K562 (cell line): ENCODE measurements around the gene KMO. TPM values are rescaled to one million over a fixed set of nuclear protein-coding genes. Genes with fewer than 3 reads are reported as not detected.

Source experiments
- ASH1L ChIP-seq: fragments of 450-650 bp; IDR thresholded peaks from 2 replicates; pipeline ENCODE4 v1.6.1; 2018; ENCODE audit warnings: borderline replicate concordance, mild to moderate bottlenecking, low read depth; ENCODE audit not compliant: partially characterized antibody
- ATF1 ChIP-seq, 2 experiments: fragments of 450-650 bp in 1 of 2; IDR thresholded peaks; 2 replicates each; pipeline ENCODE4 v1.6.1; 2016; ENCODE audit warnings: missing compliant biosample characterization in 1 of 2, missing genetic modification characterization in 1 of 2
- DEAF1 ChIP-seq: fragments of 450-650 bp; formaldehyde crosslinking; IDR thresholded peaks from 2 replicates; pipeline ENCODE4 v1.4.0; 2020; ENCODE audit warnings: mild to moderate bottlenecking, moderate library complexity
- E2F1 ChIP-seq: sonication (generic); formaldehyde crosslinking; IDR thresholded peaks from 2 replicates; pipeline ENCODE4 v1.8.1; 2023; ENCODE audit warnings: mild to moderate bottlenecking, missing genetic modification reagents, moderate library complexity
- ELF4 ChIP-seq: fragments of 450-650 bp; formaldehyde crosslinking; IDR thresholded peaks from 2 replicates; pipeline ENCODE4 v1.4.0; 2022; ENCODE audit warnings: missing genetic modification characterization
- GABPB1 ChIP-seq: sonication (generic); formaldehyde crosslinking; IDR thresholded peaks from 2 replicates; pipeline ENCODE4 v1.8.0; 2022; ENCODE audit warnings: mild to moderate bottlenecking, missing genetic modification reagents
- KDM1A ChIP-seq, 2 experiments: fragments of 450-650 bp; IDR thresholded peaks; 2 replicates each; pipeline ENCODE4 v1.6.1; 2016; ENCODE audit warnings: mild to moderate bottlenecking in 2 of 2
- MCM2 ChIP-seq: fragments of 450-650 bp; IDR thresholded peaks from 2 replicates; pipeline ENCODE4 v1.6.1; 2017; ENCODE audit warnings: low read depth, mild to moderate bottlenecking
- MYBL2 ChIP-seq, 2 experiments: fragments of 450-650 bp in 1 of 2; sonication (generic) in 1 of 2; formaldehyde crosslinking in 1 of 2; IDR thresholded peaks; 2 replicates each; pipeline versions ENCODE4 v1.6.1 to v1.8.1; 2017 to 2022; ENCODE audit warnings: borderline replicate concordance in 1 of 2, inconsistent platforms in 1 of 2, low read depth in 1 of 2, mild to moderate bottlenecking in 1 of 2, missing genetic modification reagents in 1 of 2, moderate library complexity in 1 of 2
- NFIX ChIP-seq: fragments of 250-450 bp; sonication (Bioruptor Pico); IDR thresholded peaks from 2 replicates; pipeline ENCODE4 v1.4.0; 2020; ENCODE audit warnings: low read depth, mild to moderate bottlenecking, moderate library complexity
- NRF1 ChIP-seq, 2 experiments: fragments of 450-650 bp; IDR thresholded peaks in 1 of 2; conservative IDR thresholded peaks in 1 of 2; 2 replicates each; pipeline ENCODE4 v1.6.1; 2014; ENCODE audit warnings: mild to moderate bottlenecking in 2 of 2
- PHB ChIP-seq: fragments of 250-450 bp; sonication (Bioruptor Pico); IDR thresholded peaks from 2 replicates; pipeline ENCODE4 v1.5.0; 2021
- THRAP3 ChIP-seq: fragments of 450-650 bp; IDR thresholded peaks from 2 replicates; pipeline ENCODE4 v1.6.1; 2016; ENCODE audit warnings: mild to moderate bottlenecking, inconsistent platforms, borderline replicate concordance
- U2AF2 ChIP-seq: fragments of 200-400 bp; formaldehyde crosslinking; optimal IDR thresholded peaks from 2 replicates; pipeline ENCODE3; 2017; ENCODE audit warnings: low read depth, mild to moderate bottlenecking, low read length
- ZBTB43 ChIP-seq: sonication (generic); formaldehyde crosslinking; IDR thresholded peaks from 2 replicates; pipeline ENCODE4 v1.8.0; 2023; ENCODE audit warnings: mild to moderate bottlenecking, missing genetic modification reagents
- ZNF589 ChIP-seq: fragments of 200-800 bp; sonication (Bioruptor generic); IDR thresholded peaks from 2 replicates; pipeline ENCODE4 v1.6.1; 2016; ENCODE audit warnings: low read depth, missing genetic modification characterization, missing compliant biosample characterization
- ZNF696 ChIP-seq: fragments of 250-450 bp; sonication (Bioruptor Pico); conservative IDR thresholded peaks from 2 replicates; pipeline ENCODE4 v1.4.0; 2020; ENCODE audit warnings: mild to moderate bottlenecking, moderate library complexity
- ZNF79 ChIP-seq: fragments of 250-450 bp; sonication (Bioruptor Pico); IDR thresholded peaks from 2 replicates; pipeline ENCODE4 v1.4.0; 2020; ENCODE audit warnings: low read depth, mild to moderate bottlenecking, moderate library complexity
- polyA plus RNA-seq, 8 experiments: library from polyadenylated mRNA; depleted of rRNA in 4 of 8; stranded (reverse) in 5 of 8; unstranded in 3 of 8; fragments of >200 nt; fragmentation: Nextera tagmentation in 2 of 8; fragmentation: Illumina TruSeq in 1 of 8; extraction: Ambion mirVana in 2 of 8; extraction: Trizol in 1 of 8; gene quantifications; 2 replicates each; pipeline versions ENCODE4 v1.2.1 to v1.2.3, GENCODE V29; 2011 to 2014; ENCODE audit warnings: inconsistent platforms in 1 of 8, missing spikeins in 1 of 8
- total RNA-seq, 7 experiments: library from RNA; depleted of rRNA in 6 of 7; stranded (reverse); fragments of >200 nt in 6 of 7; fragmentation: Illumina TruSeq in 2 of 7; extraction: Trizol in 2 of 7; gene quantifications; 2 replicates each; pipeline versions ENCODE4 v1.2.1 to v1.2.3, GENCODE V29; 2011 to 2021; ENCODE audit warnings: low replicate concordance in 1 of 7
- TF ChIP-seq, protein P1 (sequence below): conservative IDR thresholded peaks from 2 replicates; pipeline ENCODE4 v1.6.1; 2011; ENCODE audit warnings: low read depth, mild to moderate bottlenecking, low read length; ENCODE audit not compliant: control insufficient read depth
- TF ChIP-seq, protein P2 (sequence below): fragments of 250-450 bp; sonication (Bioruptor Pico); IDR thresholded peaks from 2 replicates; pipeline ENCODE4 v1.8.0; 2021; ENCODE audit warnings: borderline replicate concordance, mild to moderate bottlenecking, moderate library complexity; ENCODE audit not compliant: poor library complexity, severe bottlenecking

KMO gene
- total and polyA plus RNA-seq, 9 of the 15 experiments (the other 6 are each of a cell fraction or from before 2014, with no cell fraction given), result 0.01 to 0.11 (median 0.01) TPM; not detected in 6

DNA sequence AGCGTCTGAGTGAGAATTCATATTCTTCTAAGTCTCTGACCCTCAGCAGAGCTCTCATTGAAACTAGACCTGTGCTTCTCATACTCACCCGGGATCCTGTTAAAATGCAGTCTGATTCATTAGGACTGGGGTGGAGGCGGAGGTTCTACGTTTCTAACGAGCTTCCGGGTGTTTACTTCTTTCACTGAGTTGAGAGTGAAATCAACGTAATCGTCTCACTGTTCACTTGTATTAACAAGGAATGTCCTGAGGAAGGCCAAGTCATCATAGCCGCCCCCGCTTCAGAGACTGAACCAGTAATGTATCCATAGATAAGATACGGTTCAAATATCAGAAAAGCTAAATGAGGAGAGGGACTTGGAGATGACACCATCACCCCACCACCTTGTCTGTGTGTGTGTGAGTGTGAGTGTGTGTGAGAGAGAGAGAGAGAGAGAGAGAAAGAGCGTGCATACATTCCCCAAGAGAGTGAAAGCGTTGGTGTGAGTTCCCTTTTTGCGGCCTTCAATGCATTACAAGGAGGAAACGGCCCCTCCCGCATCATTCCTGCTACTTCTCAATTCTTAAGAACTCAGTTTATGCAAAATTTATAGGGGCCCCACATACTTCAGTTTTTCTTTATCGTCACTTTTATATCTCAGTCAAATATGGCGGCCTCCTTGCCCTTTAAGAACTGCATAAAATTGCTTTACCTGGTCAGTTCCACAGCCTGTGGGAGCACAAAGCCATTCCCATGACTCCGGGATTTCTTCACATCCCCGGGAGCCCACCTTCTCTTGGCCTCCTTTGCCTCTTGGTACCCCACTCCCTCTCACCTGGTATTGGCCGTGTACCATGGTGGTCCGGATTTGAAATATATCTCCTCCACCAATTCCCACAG, 19.8 kb downstream of the KMO start (continued):
- TF ChIP-seq ZBTB43 (CRISPR knock-in tag), result peak; percentile 96
- TF ChIP-seq PHB (CRISPR knock-in tag), result no peak
- no peak for TF ChIP-seq ZNF696 (CRISPR knock-in tag)
- TF ChIP-seq, protein P1, sequence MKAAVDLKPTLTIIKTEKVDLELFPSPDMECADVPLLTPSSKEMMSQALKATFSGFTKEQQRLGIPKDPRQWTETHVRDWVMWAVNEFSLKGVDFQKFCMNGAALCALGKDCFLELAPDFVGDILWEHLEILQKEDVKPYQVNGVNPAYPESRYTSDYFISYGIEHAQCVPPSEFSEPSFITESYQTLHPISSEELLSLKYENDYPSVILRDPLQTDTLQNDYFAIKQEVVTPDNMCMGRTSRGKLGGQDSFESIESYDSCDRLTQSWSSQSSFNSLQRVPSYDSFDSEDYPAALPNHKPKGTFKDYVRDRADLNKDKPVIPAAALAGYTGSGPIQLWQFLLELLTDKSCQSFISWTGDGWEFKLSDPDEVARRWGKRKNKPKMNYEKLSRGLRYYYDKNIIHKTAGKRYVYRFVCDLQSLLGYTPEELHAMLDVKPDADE, result no peak
- peak; percentile 21 to 46; a peak in 1 of 4 replicates for TF ChIP-seq KDM1A (IDR thresholded peaks at IDR 0.05)
- TF ChIP-seq ATF1 (CRISPR knock-in tag; IDR thresholded peaks at IDR 0.05), result no peak
- peak; percentile 84 for TF ChIP-seq ATF1 (tag; IDR thresholded peaks at IDR 0.05)
- no peak for TF ChIP-seq THRAP3
- TF ChIP-seq ZNF589 (CRISPR knock-in tag), result 0 out of 2 replicates have a peak, but pooled peaks have one; percentile 42
- 0 out of 2 replicates have a peak, but pooled peaks have one; percentile 21 for TF ChIP-seq ZNF79
- peak; percentile 74; the same call in 1 of the 2 replicates for TF ChIP-seq ELF4 (CRISPR knock-in tag)
- TF ChIP-seq NRF1 (conservative IDR thresholded peaks at IDR 0.05 in 1 of 2, IDR thresholded peaks at IDR 0.05 in 1 of 2), result 0 out of 4 replicates have a peak, but pooled peaks of 1 of the 2 experiments have one; percentile 14
- TF ChIP-seq, protein P2, sequence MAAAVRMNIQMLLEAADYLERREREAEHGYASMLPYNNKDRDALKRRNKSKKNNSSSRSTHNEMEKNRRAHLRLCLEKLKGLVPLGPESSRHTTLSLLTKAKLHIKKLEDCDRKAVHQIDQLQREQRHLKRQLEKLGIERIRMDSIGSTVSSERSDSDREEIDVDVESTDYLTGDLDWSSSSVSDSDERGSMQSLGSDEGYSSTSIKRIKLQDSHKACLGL, result no peak
- no peak for TF ChIP-seq GABPB1 (CRISPR knock-in tag)
- 0 out of 2 replicates have a peak, but pooled peaks have one; percentile 27 for TF ChIP-seq MYBL2 (IDR thresholded peaks at IDR 0.05; ENCODE audit: low read depth)
- no peak for TF ChIP-seq MYBL2 (CRISPR knock-in tag; IDR thresholded peaks at IDR 0.05; ENCODE audit: borderline replicate concordance)
- no peak for TF ChIP-seq E2F1 (CRISPR knock-in tag)
- no peak for TF ChIP-seq MCM2
- TF ChIP-seq U2AF2, result no peak
- TF ChIP-seq ASH1L, result no peak
- TF ChIP-seq DEAF1 (CRISPR knock-in tag), result 0 out of 2 replicates have a peak, but pooled peaks have one; percentile 17
- TF ChIP-seq NFIX (CRISPR knock-in tag), result no peak
